HG02642 (cell line): ENCODE results near the gene TNFRSF14.
"Not testable (repeated sequence)": the region's sequence is repeated elsewhere in the genome, so short reads cannot be mapped to it uniquely, and the experiment has no call there.

Experiments
- ATAC-seq: cut with Tn5 transposase; IDR thresholded peaks from one replicate; pipeline ENCODE4 v1.9.1; 2021; ENCODE audit warnings: mild to moderate bottlenecking; ENCODE audit not compliant: unreplicated experiment, poor library complexity

The TNFRSF14 gene

GRCh38 chr1:2537784-2538115 lies 18.4 kb upstream of the TNFRSF14 start:
- no peak for ATAC-seq

GRCh38 chr1:2538376-2538775 lies 17.8 kb upstream of the TNFRSF14 start:
- ATAC-seq: no peak

- no peak for ATAC-seq
These were observed 17.3 kb upstream of the TNFRSF14 start for GRCh38 chr1:2538872-2539271.

DNA sequence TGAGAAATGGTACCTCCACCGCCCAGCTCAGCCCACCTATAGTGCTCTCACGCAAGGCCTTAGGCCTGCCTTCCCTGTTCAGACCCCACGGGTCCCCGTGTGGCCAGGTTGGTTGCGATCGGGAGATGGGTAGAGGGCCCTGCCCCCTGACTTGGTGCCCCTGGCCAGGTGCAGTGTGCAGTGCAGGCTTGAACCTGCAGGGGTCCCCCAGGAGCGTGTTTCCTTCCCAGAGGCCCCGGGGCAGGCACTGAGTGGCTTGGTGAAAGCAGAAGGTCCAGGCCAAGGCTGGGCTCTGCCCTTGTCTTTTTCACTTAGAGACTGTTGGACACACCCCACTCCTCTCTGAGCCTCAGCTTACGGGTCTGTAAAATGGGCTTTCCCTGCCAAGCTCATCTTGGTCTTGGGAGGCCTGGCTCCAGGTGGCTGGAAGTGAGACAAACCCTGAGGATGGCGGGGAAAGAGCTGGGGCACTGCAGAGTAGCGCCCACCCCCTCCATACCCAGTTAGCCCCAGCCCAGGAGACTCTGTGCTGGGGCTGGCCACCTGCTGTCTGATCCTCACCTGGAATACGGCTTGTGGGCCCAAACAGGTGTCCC lies 16.8 kb upstream of the TNFRSF14 start:
- ATAC-seq: no peak

GRCh38 chr1:2540816-2541492 lies 15.2 kb upstream of the TNFRSF14 start:
- no peak for ATAC-seq

- ATAC-seq: no peak
These were observed 14.4 kb upstream of the TNFRSF14 start for GRCh38 chr1:2541619-2542245.

GRCh38 chr1:2542246-2542915 lies 13.8 kb upstream of the TNFRSF14 start:
- ATAC-seq: no peak

DNA sequence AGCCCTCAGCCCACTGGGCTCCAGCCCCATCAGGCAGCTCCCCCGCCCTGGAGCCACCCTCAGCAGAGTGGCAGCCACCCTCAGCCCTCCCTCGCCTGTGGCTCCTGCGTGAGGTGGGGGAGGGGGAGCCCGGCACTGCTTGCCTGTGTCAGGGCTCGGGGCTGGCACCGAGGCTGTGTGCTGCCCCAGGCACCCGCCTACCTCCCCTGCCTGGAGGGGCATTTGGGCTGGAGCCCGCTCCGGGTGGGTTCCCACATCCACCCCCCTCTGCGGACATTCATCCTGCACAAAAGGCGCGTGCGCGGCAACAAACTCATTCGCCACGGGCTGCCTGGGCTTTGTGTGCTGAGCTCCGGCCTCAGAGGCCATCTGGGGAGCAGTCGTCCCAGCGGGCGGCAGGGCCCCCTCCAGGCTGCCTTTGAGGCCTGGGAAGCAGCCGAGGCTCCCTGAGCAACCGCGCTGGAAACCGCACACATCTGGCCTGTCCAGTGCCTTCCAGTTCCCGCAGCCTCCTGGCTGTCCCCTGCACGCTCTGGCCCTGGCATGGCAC lies 12.6 kb upstream of the TNFRSF14 start:
- no peak for ATAC-seq

GRCh38 chr1:2544093-2544874 lies 11.9 kb upstream of the TNFRSF14 start:
- no peak for ATAC-seq

GRCh38 chr1:2544875-2545640 lies 11.1 kb upstream of the TNFRSF14 start:
- no peak for ATAC-seq

- peak; percentile 40 for ATAC-seq
These were observed 10.2 kb upstream of the TNFRSF14 start for GRCh38 chr1:2545754-2546514.

DNA sequence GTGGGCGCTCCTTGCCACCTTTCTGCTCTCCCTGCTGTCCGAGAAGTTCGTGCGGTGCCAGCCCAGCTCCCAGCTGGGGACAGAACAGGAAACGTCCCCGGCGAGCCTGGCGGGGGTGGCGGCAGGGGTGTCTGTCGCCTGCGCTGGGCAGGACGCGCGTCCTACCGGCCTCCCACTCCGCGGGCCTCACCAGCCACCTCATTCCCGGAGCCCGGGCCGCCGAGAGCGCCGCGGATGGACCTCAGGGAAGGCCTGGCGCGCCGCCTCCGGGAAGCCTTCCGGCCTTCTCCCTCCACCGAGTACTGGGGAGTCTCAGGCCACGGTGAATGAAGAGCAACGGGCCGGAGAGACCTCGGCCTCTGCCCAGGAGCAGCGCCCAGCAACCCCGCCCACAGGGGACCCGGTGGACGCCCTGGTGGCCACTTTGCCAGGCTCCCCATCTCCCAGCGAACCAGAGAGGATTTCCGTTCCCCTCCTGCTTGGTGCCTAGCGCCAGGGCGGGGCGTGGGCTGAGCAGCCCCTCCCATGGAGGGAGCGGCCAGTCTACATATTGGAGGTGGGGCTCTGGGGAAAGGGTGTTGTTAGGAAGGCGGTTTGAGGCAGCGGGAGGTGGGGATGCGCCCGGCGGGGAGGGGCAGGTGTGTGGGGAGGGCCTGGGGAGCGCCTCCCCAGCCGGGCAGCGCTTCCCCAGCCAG lies 9.5 kb upstream of the TNFRSF14 start:
- ATAC-seq: peak; percentile 31

- ATAC-seq: no peak
These were observed 8.7 kb upstream of the TNFRSF14 start for GRCh38 chr1:2547210-2548067.

DNA sequence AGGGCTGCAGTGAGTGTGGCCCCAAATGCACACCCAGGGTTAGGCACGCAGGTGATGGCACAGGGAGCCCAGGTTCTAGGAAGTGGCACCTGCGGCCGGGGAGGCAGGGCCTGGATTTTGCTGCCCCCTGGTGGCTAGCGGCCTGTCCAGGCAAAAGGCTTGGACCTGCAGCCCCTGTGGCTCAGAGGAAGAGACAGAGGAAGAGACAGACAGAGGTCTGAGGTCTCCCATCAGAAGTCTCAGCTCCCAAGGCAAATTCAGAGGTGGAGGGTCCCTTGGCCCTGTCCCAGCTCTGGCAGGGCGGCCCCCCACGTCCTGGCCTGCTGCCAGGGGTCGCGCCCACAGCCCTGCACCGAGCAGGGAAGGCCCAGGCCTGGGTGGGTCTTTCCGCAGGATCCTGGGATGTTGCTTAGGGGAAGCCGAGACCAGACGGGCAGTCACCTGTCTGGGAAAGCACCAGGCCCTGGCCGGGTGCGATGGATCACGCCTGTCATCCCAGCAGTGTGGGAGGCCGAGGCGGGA lies 8.0 kb upstream of the TNFRSF14 start:
- no peak for ATAC-seq

DNA sequence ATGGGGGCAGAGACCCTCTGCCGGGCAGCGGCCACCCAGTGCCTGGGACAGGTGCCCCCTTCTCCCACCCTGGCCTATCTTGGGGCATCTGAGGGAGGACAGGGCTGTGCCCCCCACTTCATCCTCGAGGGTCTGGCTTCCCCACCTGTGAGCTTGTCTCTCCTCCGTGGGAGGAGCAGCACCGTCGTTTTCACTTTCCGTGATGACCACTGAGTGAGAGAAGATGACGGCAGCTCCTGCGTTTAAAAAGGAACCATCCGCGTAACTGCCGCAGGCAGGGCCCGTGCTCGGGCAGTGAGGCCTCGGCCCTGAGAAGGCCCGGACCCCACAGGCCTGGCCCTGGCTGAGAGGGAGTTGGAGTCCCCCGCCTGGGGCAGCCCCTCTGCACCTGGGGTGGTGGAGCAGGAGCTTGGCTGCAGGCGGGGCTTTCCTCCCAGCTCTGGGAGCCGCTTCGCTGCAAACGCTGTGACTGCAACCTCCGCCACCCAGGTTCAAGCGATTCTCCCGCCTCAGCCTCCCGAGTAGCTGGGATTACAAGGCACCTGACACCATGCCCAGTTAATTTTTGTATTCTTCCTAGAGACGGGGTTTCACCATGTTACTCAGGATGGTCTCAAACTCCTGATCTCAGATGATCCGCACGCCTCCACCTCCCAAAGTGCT lies 6.7 kb upstream of the TNFRSF14 start:
- not testable (repeated sequence) for ATAC-seq

DNA sequence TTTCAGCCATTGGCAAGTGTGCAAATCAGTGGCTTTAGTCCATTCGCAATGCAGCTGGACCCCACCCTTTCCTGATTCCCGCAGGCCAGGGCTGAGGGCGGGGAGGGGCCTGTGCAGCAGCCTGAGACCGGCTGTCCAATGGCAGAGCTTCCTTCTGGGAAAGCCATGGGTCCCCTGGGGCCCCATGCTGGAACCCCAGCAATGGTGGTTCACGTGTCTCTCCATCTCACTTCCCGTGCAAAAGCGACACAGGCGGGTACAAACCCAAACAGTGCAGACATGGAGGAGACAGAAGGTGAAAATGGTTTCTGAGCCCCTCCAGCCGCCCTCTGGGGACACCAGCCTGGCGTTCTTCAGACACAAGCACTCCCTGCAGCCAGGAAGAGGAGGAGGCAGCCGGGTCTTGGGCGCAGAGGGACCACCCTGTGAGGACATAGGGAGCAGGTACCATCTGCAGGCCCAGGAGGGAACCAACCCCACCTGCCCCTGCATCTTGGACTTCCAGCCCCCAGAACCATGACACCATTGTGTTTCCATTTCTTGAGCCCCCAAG lies 5.8 kb upstream of the TNFRSF14 start:
- ATAC-seq: not testable (repeated sequence)
